ENCODE data around the gene CADPS2.

CADPS2 gene

DNA sequence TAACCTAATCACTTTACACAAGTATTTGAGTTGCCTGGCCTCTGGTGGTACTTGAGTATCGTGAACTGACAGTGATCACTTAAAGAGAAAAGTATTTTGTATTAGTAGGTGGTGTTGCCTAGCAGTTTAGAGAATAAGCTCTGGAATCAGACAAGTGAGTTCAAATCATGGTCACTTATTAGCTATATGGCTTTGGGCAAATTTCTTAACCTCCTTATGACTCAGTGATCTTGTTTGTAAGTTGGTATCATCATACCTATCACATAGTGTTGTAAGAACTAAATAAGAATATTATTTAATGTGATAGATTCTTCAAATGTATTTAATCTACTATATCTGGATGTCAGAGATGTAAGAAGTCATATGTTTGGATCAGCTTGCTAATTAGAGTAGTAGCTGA, 351.2 kb downstream of the CADPS2 start:
- TF ChIP-seq, protein P1, sequence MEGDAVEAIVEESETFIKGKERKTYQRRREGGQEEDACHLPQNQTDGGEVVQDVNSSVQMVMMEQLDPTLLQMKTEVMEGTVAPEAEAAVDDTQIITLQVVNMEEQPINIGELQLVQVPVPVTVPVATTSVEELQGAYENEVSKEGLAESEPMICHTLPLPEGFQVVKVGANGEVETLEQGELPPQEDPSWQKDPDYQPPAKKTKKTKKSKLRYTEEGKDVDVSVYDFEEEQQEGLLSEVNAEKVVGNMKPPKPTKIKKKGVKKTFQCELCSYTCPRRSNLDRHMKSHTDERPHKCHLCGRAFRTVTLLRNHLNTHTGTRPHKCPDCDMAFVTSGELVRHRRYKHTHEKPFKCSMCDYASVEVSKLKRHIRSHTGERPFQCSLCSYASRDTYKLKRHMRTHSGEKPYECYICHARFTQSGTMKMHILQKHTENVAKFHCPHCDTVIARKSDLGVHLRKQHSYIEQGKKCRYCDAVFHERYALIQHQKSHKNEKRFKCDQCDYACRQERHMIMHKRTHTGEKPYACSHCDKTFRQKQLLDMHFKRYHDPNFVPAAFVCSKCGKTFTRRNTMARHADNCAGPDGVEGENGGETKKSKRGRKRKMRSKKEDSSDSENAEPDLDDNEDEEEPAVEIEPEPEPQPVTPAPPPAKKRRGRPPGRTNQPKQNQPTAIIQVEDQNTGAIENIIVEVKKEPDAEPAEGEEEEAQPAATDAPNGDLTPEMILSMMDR (IDR thresholded peaks at IDR 0.05) = no peak
- no peaks in the 10 kb centered on the region for H3K9me3 ChIP-seq
- H3K4me1 ChIP-seq (ENCODE audit: control insufficient read depth in 1 of 2, insufficient read depth in 1 of 2, low read depth in 1 of 2, low read length in 1 of 2) = no peaks in the 10 kb centered on the region
- no peaks in the 10 kb centered on the region for H3K36me3 ChIP-seq
- no peaks in the 10 kb centered on the region for H3K27me3 ChIP-seq
- H3K4me3 ChIP-seq (ENCODE audit: low read depth in 1 of 2, low read length in 1 of 2) = no peak overlapping the region
- no peak overlapping the region for H3K27ac ChIP-seq

DNA sequence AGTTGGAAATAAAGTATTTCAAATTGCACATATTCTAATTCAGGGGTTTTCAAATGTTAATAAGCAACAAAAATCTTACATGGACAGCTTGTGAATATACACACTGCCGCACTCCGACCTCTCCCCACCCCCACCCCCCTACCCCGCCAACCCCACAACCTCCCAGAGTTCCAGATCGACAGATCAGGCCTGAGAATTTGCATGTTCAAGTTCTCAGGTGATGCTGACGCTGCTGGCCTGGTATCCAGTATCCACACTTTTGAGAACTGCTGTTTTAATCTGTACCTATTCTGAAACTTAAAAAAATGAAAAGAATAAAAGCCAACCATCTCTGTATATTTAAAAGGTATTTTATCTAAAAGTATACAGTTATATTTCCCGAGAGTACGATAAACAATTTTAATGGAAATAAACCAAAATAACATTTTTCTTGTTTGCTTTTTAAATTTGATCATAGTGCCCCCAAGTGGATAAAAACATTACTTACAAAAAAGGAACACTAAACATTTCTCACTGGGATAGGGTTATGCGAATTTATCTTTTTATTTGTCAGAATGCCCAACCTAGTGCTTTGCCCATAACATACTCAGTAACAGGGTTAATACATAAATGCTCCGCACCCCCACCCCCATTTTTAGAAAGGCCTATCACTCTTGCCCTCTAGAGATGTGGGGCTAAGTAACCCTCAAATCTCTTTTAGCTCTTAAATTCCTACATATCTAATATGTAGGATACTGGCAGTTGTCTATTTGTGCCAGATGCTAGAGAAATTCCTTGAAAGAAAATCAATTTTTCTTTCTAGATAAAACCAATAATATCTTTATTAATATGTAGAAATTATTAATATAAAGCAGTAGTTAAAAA, 353.6 kb downstream of the CADPS2 start:
- H3K9me3 ChIP-seq = no peaks in the 10 kb centered on the region
- no peaks in the 10 kb centered on the region for H3K27me3 ChIP-seq
- H3K36me3 ChIP-seq = no peaks in the 10 kb centered on the region
- H3K4me1 ChIP-seq (ENCODE audit: control insufficient read depth in 1 of 2, insufficient read depth in 1 of 2, low read depth in 1 of 2, low read length in 1 of 2) = no peaks in the 10 kb centered on the region
- TF ChIP-seq, protein P1 (IDR thresholded peaks at IDR 0.05) = no peak
- H3K27ac ChIP-seq = no peak overlapping the region
- no peak overlapping the region for H3K4me3 ChIP-seq (ENCODE audit: low read depth in 1 of 2, low read length in 1 of 2)

DNA sequence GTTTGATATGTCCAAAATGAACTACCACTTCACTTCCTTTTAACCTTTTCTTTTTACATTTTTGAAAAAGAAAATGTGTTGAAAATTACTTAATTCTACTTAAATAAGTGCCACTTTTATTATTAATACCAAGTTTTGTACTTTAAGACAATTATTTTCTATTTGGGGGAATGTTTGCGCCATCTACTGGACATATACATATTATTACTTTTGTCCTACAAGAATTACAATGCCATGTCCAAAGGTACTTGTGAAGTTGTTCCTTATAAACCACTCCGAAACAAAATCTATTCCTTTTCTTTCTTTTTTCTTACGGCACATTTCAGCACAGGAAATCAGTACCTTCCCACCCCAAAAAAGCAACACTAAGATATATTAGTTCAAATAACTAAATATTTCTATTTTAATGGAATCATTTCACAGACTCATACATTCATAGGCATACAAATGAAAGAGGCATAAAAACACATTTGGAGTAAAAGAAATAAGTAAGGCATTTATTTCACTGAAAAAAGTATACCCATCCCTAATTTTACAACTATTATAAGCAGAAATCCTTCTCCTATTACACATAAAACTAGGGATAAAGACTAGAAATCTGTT, 357.3 kb downstream of the CADPS2 start:
- Histone ChIP-seq H3K36me3 (no peaks in the 10 kb centered on the region), H3K9me3 (no peaks in the 10 kb centered on the region), H3K27ac (no peak overlapping the region), H3K4me3 (ENCODE audit: low read depth in 1 of 2, low read length in 1 of 2) (no peak overlapping the region), H3K4me1 (ENCODE audit: control insufficient read depth in 1 of 2, insufficient read depth in 1 of 2, low read depth in 1 of 2, low read length in 1 of 2) (no peaks in the 10 kb centered on the region), H3K27me3 (no peaks in the 10 kb centered on the region)
- TF ChIP-seq, protein P1 (IDR thresholded peaks at IDR 0.05) = no peak

DNA sequence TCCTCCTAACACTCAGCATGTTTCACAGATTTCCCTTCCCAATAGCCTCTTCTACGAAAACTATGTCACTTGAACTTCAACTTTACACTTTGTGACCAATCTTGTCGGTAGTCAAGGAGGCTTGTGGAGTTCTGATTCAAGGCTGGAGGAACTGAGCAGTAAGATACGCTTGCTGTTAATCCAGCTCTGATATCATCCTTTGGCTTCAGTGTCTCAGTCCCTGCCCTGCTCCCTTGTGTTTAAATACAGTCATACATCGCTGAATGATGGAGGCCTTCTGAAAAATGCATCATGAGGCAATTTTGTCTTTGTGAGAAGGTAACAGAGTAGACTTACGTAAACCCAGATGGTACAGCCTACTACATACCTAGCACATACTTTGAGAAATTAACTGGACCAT, 360.9 kb downstream of the CADPS2 start:
- Histone ChIP-seq H3K27me3 (no peaks in the 10 kb centered on the region), H3K36me3 (no peaks in the 10 kb centered on the region), H3K27ac (no peak overlapping the region), H3K4me1 (ENCODE audit: control insufficient read depth in 1 of 2, insufficient read depth in 1 of 2, low read depth in 1 of 2, low read length in 1 of 2) (no peaks in the 10 kb centered on the region), H3K9me3 (no peaks in the 10 kb centered on the region), H3K4me3 (ENCODE audit: low read depth in 1 of 2, low read length in 1 of 2) (no peak overlapping the region)
- TF ChIP-seq, protein P1 (IDR thresholded peaks at IDR 0.05) = no peak

DNA sequence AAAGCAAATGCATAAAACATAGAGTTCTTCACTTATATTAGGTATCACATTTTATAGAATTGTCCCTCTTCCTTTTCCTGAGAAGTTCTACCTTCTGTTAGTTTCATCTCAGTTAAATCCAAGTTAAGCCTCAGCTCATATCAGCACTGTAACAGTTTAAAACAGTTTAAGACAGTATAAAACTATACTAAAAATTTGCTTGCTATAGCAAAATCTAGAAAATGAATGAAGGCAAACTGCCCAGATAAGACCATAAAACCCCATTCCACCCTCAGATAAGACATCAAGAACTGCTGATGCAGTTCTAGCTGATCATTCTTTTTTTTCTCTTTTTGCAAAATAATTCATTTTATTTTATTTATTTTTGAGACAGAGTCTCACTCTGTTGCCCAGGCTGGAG, 364.5 kb downstream of the CADPS2 start:
- TF ChIP-seq, protein P1 (IDR thresholded peaks at IDR 0.05) = no peak
- no peaks in the 10 kb centered on the region for H3K9me3 ChIP-seq
- H3K4me3 ChIP-seq (ENCODE audit: low read depth in 1 of 2, low read length in 1 of 2) = no peak overlapping the region
- no peak overlapping the region for H3K27ac ChIP-seq
- H3K4me1 ChIP-seq (ENCODE audit: control insufficient read depth in 1 of 2, insufficient read depth in 1 of 2, low read depth in 1 of 2, low read length in 1 of 2) = no peaks in the 10 kb centered on the region
- H3K36me3 ChIP-seq = no peaks in the 10 kb centered on the region
- H3K27me3 ChIP-seq = no peaks in the 10 kb centered on the region
